ENCODE measurements around the gene CEMIP2. TPM values are rescaled to one million over a fixed set of nuclear protein-coding genes. Genes with fewer than 3 reads are reported as not detected.
"Not testable (repeated sequence)": the region's sequence is repeated elsewhere in the genome, so short reads cannot be mapped to it uniquely, and the experiment has no call there.

The CEMIP2 gene
- total RNA-seq, 3 donors from 2014 or later (not counting 1 experiment from before 2014, with no cell fraction given), result 204 to 326 (median 230) TPM

GRCh38 chr9:71697882-71698281 lies 70.4 kb downstream of the CEMIP2 start:
- Mint-ChIP-seq H3K4me3 (no peak overlapping the region), H3K9me3 (no peaks in the 10 kb centered on the region), H3K27me3 (ENCODE audit: low read depth in 2 of 2) (no peaks in the 10 kb centered on the region), H3K36me3 (peaks cover 15% of the 10 kb centered on the region), H3K4me1 (peaks cover 10 to 18% of the 10 kb centered on the region in 2 donors), H3K27ac (peak overlapping the region; percentile 51 to 67)
- H3K27ac ChIP-seq (ENCODE audit: low read length), result no peak overlapping the region
- no peaks in the 10 kb centered on the region for H3K27me3 ChIP-seq (ENCODE audit: control insufficient read depth, insufficient read depth, low read length)
- no peaks in the 10 kb centered on the region for H3K9me3 ChIP-seq (ENCODE audit: control insufficient read depth, insufficient read depth, low read length)
- no peak overlapping the region for H3K4me3 ChIP-seq (ENCODE audit: low read length)
- 70% methylated on average over 4 of the region's 4 CpGs for WGBS (ENCODE audit: insufficient coverage)
- intact Hi-C loops (cut with micrococcal nuclease), result no loop called here
- no peaks in the 10 kb centered on the region for H3K4me1 ChIP-seq (ENCODE audit: control insufficient read depth, insufficient read depth, low read length)
- ATAC-seq (no peak), DNase-seq (no peak)
- peaks cover 58% of the 10 kb centered on the region for H3K36me3 ChIP-seq (ENCODE audit: control insufficient read depth, insufficient read depth, low read length)
- TF ChIP-seq, protein P1, sequence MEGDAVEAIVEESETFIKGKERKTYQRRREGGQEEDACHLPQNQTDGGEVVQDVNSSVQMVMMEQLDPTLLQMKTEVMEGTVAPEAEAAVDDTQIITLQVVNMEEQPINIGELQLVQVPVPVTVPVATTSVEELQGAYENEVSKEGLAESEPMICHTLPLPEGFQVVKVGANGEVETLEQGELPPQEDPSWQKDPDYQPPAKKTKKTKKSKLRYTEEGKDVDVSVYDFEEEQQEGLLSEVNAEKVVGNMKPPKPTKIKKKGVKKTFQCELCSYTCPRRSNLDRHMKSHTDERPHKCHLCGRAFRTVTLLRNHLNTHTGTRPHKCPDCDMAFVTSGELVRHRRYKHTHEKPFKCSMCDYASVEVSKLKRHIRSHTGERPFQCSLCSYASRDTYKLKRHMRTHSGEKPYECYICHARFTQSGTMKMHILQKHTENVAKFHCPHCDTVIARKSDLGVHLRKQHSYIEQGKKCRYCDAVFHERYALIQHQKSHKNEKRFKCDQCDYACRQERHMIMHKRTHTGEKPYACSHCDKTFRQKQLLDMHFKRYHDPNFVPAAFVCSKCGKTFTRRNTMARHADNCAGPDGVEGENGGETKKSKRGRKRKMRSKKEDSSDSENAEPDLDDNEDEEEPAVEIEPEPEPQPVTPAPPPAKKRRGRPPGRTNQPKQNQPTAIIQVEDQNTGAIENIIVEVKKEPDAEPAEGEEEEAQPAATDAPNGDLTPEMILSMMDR (IDR thresholded peaks at IDR 0.05), result no peak

GRCh38 chr9:71694332-71694731 lies 74.0 kb downstream of the CEMIP2 start:
- Histone ChIP-seq H3K27ac (ENCODE audit: low read length) (no peak overlapping the region), H3K4me3 (ENCODE audit: low read length) (no peak overlapping the region), H3K36me3 (ENCODE audit: control insufficient read depth, insufficient read depth, low read length) (peaks cover 56% of the 10 kb centered on the region), H3K9me3 (ENCODE audit: control insufficient read depth, insufficient read depth, low read length) (no peaks in the 10 kb centered on the region), H3K27me3 (ENCODE audit: control insufficient read depth, insufficient read depth, low read length) (no peaks in the 10 kb centered on the region), H3K4me1 (ENCODE audit: control insufficient read depth, insufficient read depth, low read length) (no peaks in the 10 kb centered on the region)
- Mint-ChIP-seq H3K27ac (no peak overlapping the region), H3K4me1 (peaks cover 0 to 15% of the 10 kb centered on the region in 2 donors), H3K36me3 (peaks cover 21% of the 10 kb centered on the region), H3K9me3 (no peaks in the 10 kb centered on the region), H3K4me3 (no peak overlapping the region), H3K27me3 (ENCODE audit: low read depth in 2 of 2) (no peaks in the 10 kb centered on the region)
- TF ChIP-seq, protein P1 (IDR thresholded peaks at IDR 0.05), result no peak
- ATAC-seq (no peak), DNase-seq (no peak)
- WGBS (ENCODE audit: insufficient coverage), result 97% methylated on average over 4 of the region's 4 CpGs
- intact Hi-C loops (cut with micrococcal nuclease), result no loop called here

- no peak overlapping the region for H3K4me3 Mint-ChIP-seq
- no peak overlapping the region for H3K27ac Mint-ChIP-seq
- H3K27ac ChIP-seq (ENCODE audit: low read length), result no peak overlapping the region
- intact Hi-C loops (cut with micrococcal nuclease), result no loop called here
- no peak overlapping the region for H3K4me3 ChIP-seq (ENCODE audit: low read length)
- WGBS (ENCODE audit: insufficient coverage), result 100% methylated on average over 3 of the region's 3 CpGs
- peaks cover 0 to 15% of the 10 kb centered on the region in 2 donors for H3K4me1 Mint-ChIP-seq
- no peak for ATAC-seq
- H3K36me3 Mint-ChIP-seq, result peaks cover 22% of the 10 kb centered on the region
- H3K9me3 Mint-ChIP-seq, result no peaks in the 10 kb centered on the region
- peaks cover 53% of the 10 kb centered on the region for H3K36me3 ChIP-seq (ENCODE audit: control insufficient read depth, insufficient read depth, low read length)
- TF ChIP-seq, protein P1 (IDR thresholded peaks at IDR 0.05), result no peak
- no peaks in the 10 kb centered on the region for H3K27me3 ChIP-seq (ENCODE audit: control insufficient read depth, insufficient read depth, low read length)
- H3K4me1 ChIP-seq (ENCODE audit: control insufficient read depth, insufficient read depth, low read length), result no peaks in the 10 kb centered on the region
- no peaks in the 10 kb centered on the region for H3K9me3 ChIP-seq (ENCODE audit: control insufficient read depth, insufficient read depth, low read length)
- H3K27me3 Mint-ChIP-seq (ENCODE audit: low read depth in 2 of 2), result no peaks in the 10 kb centered on the region
- DNase-seq, result no peak
These were observed 74.7 kb downstream of the CEMIP2 start for GRCh38 chr9:71693607-71694006.

DNA sequence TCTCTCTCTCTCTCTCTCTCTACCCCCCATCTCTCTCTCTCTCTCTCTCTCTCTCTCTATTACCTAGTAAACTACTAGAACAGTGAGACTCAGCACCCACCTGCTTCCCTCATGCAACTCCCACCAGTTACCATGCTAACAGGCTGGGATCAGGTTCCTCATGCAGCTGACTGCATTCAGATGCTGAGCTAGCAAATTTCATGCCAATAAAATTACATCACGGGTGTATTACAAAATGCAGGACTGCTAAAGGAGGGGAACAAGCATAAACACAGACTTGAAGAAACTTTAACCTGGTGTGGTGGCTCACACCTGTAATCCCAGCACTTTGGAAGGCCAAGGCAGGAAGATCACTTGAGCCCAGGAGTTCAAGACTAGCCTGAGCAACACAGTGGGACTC lies 76.0 kb downstream of the CEMIP2 start:
- Histone ChIP-seq H3K36me3 (ENCODE audit: control insufficient read depth, insufficient read depth, low read length) (peaks cover 43% of the 10 kb centered on the region), H3K27ac (ENCODE audit: low read length) (no peak overlapping the region), H3K4me3 (ENCODE audit: low read length) (no peak overlapping the region), H3K4me1 (ENCODE audit: control insufficient read depth, insufficient read depth, low read length) (no peaks in the 10 kb centered on the region), H3K9me3 (ENCODE audit: control insufficient read depth, insufficient read depth, low read length) (no peaks in the 10 kb centered on the region), H3K27me3 (ENCODE audit: control insufficient read depth, insufficient read depth, low read length) (no peaks in the 10 kb centered on the region)
- Mint-ChIP-seq H3K27me3 (ENCODE audit: low read depth in 2 of 2) (no peaks in the 10 kb centered on the region), H3K4me3 (no peak overlapping the region), H3K36me3 (peaks cover 26% of the 10 kb centered on the region), H3K4me1 (peaks cover 0 to 11% of the 10 kb centered on the region in 2 donors), H3K9me3 (no peaks in the 10 kb centered on the region), H3K27ac (peak overlapping the region; percentile 26 to 27)
- ATAC-seq (no peak), DNase-seq (no peak)
- TF ChIP-seq, protein P1 (IDR thresholded peaks at IDR 0.05), result no peak
- WGBS (ENCODE audit: insufficient coverage), result 79% methylated on average over 1 of the region's 1 CpG
- intact Hi-C loops (cut with micrococcal nuclease), result no loop called here

GRCh38 chr9:71691576-71691975 lies 76.7 kb downstream of the CEMIP2 start:
- H3K27me3 ChIP-seq (ENCODE audit: control insufficient read depth, insufficient read depth, low read length); ATAC-seq; intact Hi-C loops (cut with micrococcal nuclease); H3K9me3 Mint-ChIP-seq; H3K9me3 ChIP-seq (ENCODE audit: control insufficient read depth, insufficient read depth, low read length); H3K4me3 Mint-ChIP-seq; H3K27ac Mint-ChIP-seq; H3K4me3 ChIP-seq (ENCODE audit: low read length); H3K4me1 ChIP-seq (ENCODE audit: control insufficient read depth, insufficient read depth, low read length); H3K27ac ChIP-seq (ENCODE audit: low read length); H3K27me3 Mint-ChIP-seq (ENCODE audit: low read depth in 2 of 2); DNase-seq: not testable (repeated sequence)
- peaks cover 26% of the 10 kb centered on the region for H3K36me3 Mint-ChIP-seq
- H3K4me1 Mint-ChIP-seq, result peaks cover 6 to 17% of the 10 kb centered on the region in 2 donors
- peaks cover 36% of the 10 kb centered on the region for H3K36me3 ChIP-seq (ENCODE audit: control insufficient read depth, insufficient read depth, low read length)

Data from natural killer cell (primary cell).